Glomerular visceral epithelial cell (primary cell): Measurements from ENCODE around the gene TCF7L1.
"Not testable (repeated sequence)": the region's sequence is repeated elsewhere in the genome, so short reads cannot be mapped to it uniquely, and the experiment has no call there.

Source experiments
- DNase-seq: peaks from one replicate; pipeline ENCODE4 v3.0.0-alpha.2; 2016; ENCODE audit errors: extremely low spot score

Gene TCF7L1

DNA sequence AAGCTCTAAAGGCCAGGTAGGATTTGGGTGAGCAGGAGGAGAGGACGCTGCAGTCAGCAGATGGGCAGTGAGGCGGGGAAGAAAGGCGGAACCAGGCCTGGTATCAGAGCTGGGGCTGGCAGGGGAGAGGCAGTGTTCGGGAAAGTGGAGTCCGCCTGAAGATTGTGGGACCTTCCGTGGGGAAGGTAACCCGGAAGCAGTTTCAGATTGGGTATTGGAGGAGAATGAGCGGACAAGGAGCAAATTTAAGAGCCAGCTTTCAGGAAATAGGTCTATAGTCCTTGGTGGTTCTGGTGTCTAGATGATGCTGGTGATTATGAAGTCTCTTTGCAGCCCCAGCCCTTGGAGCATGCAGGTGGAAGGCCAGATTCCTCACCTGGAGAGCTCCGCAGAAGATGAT is 51.0 kb downstream of the TCF7L1 start:
- no peak for DNase-seq

DNA sequence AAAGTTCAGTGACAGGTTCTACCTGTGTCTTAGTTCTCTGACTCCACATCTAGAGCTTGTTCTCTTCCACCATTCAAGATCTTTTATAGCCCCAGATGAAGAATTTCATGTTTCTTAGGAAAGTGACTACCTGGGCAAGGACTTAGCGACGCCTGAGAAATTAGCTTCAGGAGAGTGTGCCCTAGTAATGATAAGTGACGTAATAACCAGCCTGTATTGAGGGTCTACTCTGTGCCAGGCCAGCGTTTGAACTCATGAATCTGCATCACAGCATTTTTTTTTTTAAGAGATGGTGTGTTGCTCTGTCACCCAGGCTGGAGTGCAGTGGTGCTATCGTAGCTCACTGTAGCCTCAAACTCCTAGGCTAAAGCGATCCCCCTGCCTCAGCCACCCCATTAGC is 51.8 kb downstream of the TCF7L1 start:
- no peak for DNase-seq

DNA sequence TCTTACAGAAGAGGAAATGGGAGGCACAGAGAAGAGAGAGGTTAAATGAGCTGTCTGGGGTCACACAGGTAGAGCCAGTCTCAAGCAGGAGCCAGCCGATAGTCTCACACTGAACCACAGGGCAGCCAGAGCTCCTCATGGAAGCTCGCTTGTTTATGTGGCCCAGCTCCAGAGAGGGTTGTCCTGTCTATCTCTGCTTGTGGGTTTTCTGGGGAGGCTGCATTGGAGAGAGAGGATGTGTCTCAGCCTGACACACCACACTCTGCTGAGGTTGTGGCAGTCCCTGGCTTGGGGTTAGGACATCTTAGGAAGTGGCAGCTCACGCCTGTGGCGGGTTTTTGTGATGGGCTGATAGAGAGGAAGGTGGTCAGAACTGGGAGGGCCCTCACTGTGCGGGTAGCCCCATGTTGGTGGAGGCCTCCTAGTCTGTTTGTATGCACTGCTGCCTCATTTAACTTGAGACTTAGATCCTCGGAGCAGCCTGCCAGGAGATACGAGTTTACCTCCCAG is 52.3 kb downstream of the TCF7L1 start:
- no peak for DNase-seq

DNA sequence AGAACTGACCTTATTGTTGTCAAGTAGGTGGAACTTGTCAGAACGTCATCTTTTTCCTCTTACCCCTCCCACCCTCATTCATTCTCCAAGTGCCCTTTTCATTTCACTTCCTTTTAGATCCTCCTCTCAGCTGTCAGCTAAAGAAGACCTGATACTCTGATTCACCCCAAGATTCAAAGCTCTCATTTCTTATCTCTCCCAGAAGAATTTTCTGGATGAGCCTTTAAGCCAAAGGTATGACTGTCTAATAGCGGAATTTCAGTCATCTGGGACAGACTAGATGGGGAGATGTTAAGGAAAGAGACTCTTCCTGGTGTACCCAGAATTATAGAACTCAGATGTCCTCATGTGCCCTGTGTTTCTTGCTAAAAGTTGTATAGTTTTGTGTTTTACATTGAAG is 53.9 kb downstream of the TCF7L1 start:
- no peak for DNase-seq

DNA sequence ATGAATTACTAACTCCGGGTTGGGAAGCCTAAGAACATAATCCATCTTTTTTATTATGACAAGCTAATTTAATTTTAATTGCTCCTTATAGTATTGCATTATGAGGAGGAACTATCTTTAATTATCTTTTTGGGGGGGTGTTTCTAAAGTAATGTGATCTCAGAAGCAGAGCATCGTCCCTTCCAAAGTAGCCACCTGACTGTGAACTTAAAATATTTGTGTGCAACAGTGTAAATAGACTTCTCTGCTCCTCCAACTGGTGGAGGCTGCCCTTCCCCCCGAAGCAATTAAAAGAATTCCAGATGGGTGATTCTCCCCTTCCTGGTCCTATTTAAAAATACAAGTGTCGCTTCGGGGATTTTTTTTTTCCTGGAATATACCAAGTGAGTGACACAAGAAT is 55.7 kb downstream of the TCF7L1 start:
- DNase-seq, result no peak

DNA sequence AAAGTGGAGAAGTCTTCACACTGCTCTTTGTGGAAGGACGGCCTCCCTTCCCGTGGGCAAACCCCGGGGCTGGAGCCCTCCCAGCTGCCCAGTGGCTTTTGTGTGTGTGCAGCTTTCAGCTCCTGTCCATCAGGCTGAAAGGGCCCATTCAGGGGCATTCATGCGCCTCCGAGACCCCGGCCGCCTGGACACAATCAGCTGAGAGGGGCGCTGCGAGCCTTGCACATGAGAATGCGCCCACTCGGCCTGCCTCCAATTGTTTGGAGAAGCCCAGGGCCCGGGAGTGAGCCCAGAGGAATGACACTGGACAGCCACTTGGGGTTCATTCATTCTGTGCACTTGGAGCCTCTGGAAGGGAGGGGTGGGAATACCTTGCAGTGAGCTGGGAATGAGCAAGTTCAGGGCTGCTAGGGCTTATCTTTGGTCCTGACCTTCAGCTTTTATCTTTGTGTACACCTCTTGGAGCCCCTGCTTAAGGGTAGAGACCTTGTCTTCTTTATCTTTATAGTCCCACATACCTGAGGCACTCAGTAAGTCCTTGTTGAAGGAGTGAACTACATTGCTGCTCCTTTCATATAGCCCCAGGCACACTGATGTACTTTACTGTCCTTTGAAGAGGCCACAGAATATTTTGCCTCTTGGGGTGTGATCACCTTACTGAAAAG is 56.5 kb downstream of the TCF7L1 start:
- no peak for DNase-seq

DNA sequence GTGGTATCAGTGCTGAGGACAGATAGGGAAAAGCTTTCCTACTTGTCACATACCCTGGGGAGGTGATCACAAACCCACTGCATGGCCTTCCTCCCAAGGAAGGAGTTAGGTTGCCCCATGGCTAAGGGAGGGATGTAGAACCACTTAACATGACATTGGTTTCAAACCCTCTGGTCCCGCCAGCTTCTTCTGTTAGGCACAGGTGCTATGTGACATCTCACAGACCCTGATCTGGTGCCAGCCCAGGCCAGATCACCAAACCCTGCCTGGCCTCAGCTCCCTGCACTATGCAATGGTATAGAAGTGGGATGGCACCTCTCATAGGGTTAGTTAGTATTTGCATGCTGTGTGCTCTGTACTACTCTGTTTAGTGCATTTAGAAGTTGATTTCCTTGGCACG is 58.0 kb downstream of the TCF7L1 start:
- DNase-seq, result no peak

DNA sequence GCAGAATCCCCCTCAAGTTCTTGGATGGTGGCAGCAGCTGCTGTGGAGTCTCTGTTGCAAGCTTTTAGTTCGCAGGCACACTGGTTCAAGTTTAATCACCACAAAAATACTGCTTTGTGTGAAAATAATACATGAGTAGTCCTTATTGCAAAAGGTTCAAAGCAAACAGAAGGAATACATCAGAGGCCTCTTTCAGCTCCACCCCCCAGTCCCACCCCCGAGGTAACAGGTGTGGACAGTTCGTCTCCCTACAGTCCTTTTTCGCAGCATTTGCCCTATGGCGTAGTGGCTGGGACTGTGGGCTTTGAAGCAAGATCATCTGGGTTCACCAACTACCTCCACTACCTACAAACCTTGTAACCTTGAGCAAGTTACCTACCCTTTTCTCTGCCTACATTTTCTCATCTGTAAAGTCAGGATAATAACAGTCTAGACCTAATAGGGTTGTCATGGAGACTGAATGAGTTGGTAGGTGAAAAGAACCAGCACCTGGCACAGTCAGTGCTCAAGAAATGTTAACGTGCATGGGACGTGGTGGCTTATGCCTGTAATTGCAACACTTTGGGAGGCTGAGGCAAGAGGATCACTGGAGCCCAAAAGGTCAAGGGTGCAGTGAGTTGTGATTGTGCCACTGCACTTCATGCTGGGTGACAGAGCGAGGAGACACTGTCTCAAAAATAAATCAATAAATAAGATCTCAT is 61.7 kb downstream of the TCF7L1 start:
- DNase-seq, result no peak

DNA sequence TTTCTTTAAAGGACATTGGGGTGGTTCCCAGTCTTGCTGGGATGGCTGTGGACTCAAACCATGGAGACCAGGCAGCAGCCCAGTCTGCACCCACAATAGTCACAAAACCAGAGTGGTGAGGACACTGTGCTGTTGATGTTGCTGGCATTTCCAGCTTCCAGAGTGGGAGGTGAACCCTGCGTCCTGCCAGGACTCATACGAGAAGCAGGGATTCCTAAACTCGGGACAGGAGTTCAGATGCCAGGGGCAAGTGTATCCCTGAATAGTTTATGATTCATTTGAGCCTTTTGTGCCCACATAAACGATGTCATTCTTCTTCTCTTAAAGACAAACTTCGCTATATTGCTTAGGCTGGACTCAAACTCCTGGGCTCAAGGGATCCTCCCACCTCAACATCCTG is 62.8 kb downstream of the TCF7L1 start:
- no peak for DNase-seq

DNA sequence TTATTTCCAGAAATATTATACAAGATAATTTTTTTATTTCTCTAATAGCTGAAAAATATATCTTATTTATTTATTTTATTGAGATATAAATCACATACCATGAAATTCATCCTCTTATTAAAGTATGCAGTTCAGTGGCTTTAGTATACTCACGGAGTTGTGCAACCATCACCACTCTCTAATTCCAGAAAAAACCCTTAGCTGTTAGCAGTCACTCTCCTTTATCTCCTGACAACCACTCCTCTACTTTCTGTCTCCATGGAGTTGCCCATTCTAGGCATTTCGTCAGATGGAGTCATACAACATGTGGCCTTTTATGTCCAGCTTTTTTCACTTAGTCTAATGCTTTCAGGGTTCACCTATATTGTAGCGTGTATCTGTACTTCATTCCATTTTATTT is 66.5 kb downstream of the TCF7L1 start:
- DNase-seq, result no peak

DNA sequence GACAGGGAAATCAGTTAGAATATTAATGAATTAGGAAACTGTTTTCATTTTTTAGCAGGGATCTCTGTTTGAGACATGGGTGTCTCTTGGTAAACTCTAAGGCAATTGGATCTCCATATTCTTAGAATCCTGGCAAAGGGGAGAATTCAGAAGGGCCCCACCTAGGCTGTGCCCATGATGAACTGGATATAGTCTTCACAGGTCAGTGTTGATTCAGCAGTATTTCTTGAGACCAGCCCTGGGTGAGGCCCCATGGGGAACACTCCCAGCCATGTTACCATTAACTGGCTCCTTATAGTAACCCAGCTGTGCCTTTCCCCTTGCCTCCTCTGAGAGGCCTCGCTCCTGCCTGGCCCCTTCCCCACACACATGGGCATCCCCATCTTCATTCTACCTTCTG is 76.7 kb downstream of the TCF7L1 start:
- no peak for DNase-seq

DNA sequence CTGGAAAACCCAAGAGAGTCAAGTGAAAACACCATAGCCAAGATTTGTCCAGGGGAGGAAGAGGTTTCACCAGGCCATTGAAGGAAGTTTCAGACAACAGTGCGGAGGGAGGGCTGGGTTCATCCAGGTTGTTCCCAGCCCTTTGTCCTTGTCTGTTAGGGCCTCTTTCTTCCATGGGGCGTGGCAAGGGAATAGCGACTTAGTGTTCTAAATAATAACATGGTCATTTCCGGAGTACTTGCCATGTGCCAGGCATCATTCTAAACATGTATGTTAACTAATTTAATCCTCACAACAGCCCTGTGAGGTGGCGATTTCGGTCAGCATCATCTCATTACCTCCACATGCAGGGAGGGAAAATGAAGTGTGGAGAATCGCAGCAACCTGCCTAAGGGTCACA is 77.3 kb downstream of the TCF7L1 start:
- DNase-seq, result no peak

DNA sequence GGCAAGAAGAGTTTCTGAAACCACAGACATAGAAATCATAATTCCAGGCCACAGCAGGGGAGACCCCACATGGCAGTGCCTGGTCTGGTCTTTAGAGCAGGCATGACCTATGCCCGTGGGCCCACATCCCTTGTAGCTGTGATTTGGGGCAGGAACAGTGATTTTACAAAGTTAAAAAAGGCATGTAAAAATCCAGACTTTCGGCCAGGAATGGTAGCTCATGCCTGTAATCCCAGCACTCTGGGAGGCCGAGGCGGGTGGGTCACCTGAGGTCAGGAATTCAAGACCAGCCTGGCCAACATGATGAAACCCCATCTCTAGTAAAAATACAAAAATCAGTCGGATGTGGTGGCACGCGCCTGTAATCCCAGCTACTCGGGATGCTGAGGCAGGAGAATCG is 78.4 kb downstream of the TCF7L1 start:
- DNase-seq, result not testable (repeated sequence)

DNA sequence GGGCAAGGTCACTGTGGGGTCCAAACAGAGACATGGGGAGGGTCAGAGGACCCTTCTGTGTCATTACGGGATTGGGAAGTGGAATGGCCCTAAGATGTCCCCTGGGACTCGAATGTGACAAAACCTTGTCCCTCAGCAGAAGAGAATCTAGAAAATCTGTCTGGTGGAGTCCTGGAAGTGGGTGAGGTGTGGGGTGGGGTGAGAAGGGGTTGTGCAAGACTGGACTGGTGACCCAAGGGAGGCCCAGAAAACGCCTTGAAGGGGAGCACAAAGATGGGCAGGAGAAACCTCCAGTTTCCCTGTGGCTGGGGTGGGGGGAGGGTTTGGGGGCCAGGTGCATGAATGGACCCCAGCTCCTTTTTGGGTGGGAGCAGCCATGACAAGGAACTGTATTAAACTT is 79.6 kb downstream of the TCF7L1 start:
- no peak for DNase-seq

DNA sequence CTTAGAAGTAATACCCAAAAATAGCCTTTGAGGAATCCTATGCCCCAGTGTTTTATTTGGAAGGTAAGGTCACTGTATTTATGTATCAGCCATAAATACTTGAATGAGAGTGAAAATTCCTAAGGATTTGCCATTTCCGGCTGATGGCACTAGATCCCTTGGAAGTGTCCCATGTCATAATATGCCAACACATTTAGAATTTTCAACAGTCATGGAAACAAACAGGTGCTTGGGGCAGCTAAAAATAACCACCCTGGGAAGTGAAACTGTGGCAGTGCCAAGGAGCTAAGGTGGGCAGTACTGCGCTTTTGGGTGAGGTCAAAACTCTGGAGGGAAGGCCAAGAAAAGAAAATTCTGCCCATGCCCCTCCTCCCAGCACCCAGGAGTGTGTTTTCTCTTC is 80.2 kb downstream of the TCF7L1 start:
- DNase-seq, result no peak

DNA sequence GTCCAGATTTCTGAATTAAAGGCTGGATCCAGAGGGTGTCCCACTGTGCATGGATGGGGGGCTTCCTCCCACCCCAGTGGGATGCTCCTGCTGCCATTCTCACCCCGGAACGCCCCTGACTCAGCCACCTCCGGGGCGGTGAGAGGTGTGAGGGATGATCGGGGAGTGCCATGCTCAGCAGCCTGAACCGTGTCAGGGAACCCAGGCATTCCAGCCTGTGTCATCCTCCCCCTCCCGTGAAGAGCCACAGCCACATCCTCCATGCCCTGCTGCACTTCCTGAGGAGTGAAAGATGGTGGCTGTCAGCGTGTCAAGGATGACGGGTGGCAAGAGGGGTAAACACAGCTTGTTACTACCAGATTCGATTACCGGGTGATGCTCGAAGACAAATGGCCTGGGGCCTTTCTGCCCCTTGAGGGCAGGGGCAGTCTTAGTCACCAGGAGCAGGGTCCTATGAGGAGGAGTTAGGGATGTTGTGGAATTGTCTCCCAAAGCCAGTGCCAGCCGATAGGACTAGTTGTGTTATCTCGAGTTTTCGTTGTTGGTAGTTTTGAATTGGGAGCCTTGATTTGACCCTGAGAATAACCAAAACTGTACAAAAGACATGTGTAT is 80.8 kb downstream of the TCF7L1 start:
- DNase-seq, result no peak

DNA sequence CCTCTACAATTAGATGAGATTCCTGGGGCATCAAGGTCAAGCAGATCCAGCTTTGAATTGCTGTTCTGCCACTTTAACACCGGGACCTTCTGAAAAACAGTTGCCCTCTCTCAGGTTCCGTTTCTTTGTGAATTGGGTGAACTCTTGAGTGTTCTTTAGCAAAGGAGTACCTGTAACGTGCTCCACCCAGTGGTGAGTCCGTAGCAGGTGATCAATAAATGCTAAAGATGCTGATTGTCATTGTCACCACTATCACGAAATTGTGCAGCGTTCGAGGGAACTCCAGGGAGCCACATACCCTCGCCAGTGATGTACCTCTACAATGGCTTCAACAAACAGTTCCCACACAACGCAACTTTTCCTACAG is 81.9 kb downstream of the TCF7L1 start:
- no peak for DNase-seq

DNA sequence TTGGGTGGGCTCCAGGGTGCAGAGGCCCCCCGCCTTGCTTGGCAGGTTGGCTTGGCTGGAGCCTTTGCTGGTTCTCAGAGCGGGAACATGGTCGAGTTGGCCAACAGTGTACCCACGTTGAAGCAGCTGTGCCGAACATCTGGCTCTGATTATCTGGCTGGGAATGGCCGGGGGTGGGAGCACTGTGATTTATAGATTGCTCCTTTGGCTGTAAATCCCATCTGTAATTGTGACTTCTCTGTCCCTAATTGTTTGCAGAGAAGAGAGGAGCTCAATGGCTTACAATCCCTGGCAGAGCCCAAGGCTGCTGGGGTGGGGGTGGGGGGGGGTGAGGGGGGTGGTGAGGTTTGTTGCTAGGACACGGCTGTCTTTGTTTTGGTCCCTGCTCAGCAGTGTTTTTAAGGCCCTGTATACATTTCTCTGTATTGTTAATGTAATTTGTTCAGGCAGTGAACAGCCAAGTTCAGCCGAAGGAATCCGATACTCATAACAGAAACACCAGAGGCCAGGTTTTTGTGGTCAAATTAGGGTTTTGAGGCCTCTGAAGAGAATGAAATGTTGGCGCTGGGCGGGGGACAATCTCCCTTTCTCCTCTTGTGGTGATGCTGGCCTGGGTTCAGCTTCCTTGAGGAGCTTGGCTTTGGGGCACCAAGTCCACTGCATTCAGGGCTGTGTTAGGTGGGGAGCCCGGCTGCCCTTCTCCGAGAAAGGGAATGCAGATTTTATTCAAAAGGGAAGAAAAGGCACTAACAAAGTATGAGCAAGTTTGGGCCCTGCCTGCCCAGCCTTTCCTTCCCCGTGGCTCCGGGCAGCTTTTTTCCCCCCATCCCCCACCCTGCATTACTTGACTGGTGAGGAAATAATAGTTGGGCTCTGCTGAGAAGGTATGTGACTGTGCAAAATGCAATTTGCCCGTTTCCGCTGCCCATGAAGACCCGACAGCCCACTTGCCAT is 82.5 kb downstream of the TCF7L1 start:
- DNase-seq, result no peak

DNA sequence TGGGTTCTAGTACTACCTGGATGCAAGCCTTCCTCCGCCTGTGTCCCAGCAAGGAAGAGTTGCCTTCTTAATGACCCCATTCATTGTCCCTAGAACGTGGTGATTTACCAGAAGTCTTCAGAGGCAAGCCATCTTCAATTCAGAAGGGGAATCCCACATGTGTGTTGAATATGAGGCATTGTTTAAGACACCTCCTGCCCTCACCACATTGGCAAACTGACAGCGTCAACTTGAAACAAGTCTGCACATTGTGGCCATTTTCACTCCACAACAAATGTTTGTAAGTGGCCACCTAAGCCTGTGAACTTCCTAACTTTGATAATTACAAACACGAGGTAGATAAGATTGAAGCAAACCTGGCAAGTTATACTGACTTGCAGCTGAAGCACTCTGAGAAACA is 83.7 kb downstream of the TCF7L1 start:
- DNase-seq, result no peak

DNA sequence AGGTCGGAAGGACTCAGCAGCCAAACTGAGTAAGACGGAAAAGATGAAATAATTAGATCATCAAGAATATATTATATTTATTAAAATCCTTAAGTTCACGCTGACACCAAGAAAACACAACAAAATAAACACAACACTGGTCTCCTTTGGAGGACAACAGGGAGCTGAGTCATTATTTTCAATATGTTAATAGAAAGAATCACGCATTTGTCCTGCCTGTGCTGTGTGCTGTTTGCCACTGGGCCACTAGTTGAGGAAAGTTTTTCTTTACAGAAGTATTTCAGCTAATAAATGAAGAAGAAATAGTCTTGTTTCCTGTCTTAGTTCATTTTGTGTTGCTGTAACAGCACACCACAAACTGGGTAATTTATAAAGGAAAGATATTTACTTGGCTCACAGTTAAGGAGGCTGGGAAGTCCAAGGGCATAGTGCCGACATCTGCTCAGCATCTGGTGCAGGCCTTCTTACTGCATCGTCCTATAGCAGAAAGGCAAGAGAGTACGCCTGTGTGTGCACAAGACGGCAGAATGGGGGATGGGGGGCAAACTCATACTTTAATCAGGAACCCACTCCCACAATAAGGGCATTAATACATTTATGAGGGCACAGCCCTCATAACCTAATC is 88.0 kb downstream of the TCF7L1 start:
- no peak for DNase-seq

DNA sequence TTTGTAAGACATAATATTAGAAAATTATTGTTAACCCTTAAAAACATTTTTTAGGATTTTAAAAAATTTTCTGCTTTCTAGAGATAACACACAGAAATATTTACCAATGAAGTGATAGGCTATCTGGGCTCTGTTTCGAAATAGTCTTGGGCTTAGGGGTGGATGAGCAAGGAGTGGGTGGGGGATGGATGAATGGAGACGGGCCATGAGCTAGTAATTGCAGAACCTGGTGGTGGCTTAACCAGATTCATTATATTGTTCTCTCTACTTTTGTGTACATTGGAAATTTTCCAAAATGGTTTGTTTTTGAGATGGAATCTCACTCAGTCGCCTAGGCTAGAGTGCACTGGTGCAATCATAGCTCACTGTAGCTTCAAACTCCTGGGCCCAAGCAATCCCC is 89.6 kb downstream of the TCF7L1 start:
- no peak for DNase-seq

DNA sequence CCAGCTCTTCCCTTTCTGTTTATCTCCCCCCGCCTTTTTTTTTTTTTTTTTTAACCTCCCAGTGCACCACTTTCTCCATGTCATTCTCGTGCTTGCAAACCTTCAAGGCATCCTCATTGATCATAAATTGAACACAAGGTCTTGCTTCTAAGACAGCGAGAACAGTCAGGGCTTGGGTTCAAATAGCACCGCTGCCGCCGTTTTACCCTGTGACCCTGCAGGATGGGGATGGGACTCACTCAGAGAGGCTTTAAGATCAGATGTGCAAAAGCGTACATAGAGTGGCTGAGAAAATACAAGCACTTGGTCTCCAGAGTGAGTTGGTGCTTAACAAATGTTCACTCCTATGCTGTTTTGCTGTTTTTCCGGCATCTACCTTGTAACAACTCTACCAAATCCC is 93.6 kb downstream of the TCF7L1 start:
- no peak for DNase-seq
